Fibroblast of skin of abdomen (primary cell): ENCODE results near the gene OPRL1.

ENCODE experiments used
- DNase-seq: peaks from one replicate; pipeline ENCODE4 v3.0.0-alpha.2; 2013

The OPRL1 gene

GRCh38 chr20:64145458-64146300 lies 65.8 kb downstream of the OPRL1 start:
- no peak for DNase-seq

- no peak for DNase-seq
Observed at GRCh38 chr20:64146301-64146935, 66.5 kb downstream of the OPRL1 start.

- DNase-seq = no peak
Observed at GRCh38 chr20:64146936-64147477, 67.1 kb downstream of the OPRL1 start.

GRCh38 chr20:64148581-64148980 lies 68.7 kb downstream of the OPRL1 start:
- DNase-seq = no peak

GRCh38 chr20:64149141-64149540 lies 69.3 kb downstream of the OPRL1 start:
- DNase-seq = no peak

GRCh38 chr20:64149809-64150560 lies 70.1 kb downstream of the OPRL1 start:
- DNase-seq = no peak
